SK-N-SH treated with all-trans-retinoic acid at 6 μM for 48 hours (cell line): ENCODE results near the gene DOP1A.
"Not testable (repeated sequence)": the region's sequence is repeated elsewhere in the genome, so short reads cannot be mapped to it uniquely, and the experiment has no call there.

Experiments
- ATAC-seq: fragments of 200-7000 bp; cut with Tn5 transposase; 3 replicates; pipeline ENCODE4 v1.9.1; 2020; ENCODE audit warnings: mild to moderate bottlenecking, moderate library complexity
- ARNTL ChIP-seq: fragments of 450-650 bp; formaldehyde crosslinking; IDR thresholded peaks from 2 replicates; pipeline ENCODE4 v1.5.0; 2020; ENCODE audit warnings: low read depth, mild to moderate bottlenecking, moderate library complexity, borderline replicate concordance
- ESRRG ChIP-seq: fragments of 250-450 bp; sonication (Bioruptor Pico); IDR thresholded peaks from 2 replicates; pipeline ENCODE4 v1.6.1; 2021; ENCODE audit warnings: mild to moderate bottlenecking
- GLIS3 ChIP-seq: fragments of 250-450 bp; sonication (Bioruptor Pico); IDR thresholded peaks from 2 replicates; pipeline ENCODE4 v1.5.0; 2020; ENCODE audit warnings: mild to moderate bottlenecking, moderate library complexity
- ISL1 ChIP-seq: fragments of 250-450 bp; sonication (Bioruptor Pico); IDR thresholded peaks from 2 replicates; pipeline ENCODE4 v2.1.2; 2022; ENCODE audit warnings: mild to moderate bottlenecking, moderate library complexity
- OSR1 ChIP-seq: fragments of 250-450 bp; sonication (Bioruptor Pico); IDR thresholded peaks from 2 replicates; pipeline ENCODE4 v1.8.0; 2022; ENCODE audit warnings: moderate library complexity, mild to moderate bottlenecking, inconsistent platforms
- PPARA ChIP-seq: fragments of 250-450 bp; sonication (Bioruptor Pico); IDR thresholded peaks from 2 replicates; pipeline ENCODE4 v1.5.0; 2020; ENCODE audit warnings: mild to moderate bottlenecking, borderline replicate concordance
- RARB ChIP-seq: fragments of 250-450 bp; sonication (Bioruptor Pico); IDR thresholded peaks from 2 replicates; pipeline ENCODE4 v1.8.0; 2021; ENCODE audit warnings: mild to moderate bottlenecking, moderate library complexity
- SNAI2 ChIP-seq: fragments of 250-450 bp; sonication (Bioruptor Pico); IDR thresholded peaks from 2 replicates; pipeline ENCODE4 v1.5.0; 2020; ENCODE audit warnings: mild to moderate bottlenecking, moderate library complexity
- TCF4 ChIP-seq: fragments of 250-450 bp; sonication (Bioruptor Pico); IDR thresholded peaks from 2 replicates; pipeline ENCODE4 v1.8.0; 2021; ENCODE audit warnings: mild to moderate bottlenecking, moderate library complexity, borderline replicate concordance
- TOX ChIP-seq: fragments of 250-450 bp; sonication (Bioruptor Pico); IDR thresholded peaks from 2 replicates; pipeline ENCODE4 v1.8.0; 2021; ENCODE audit warnings: mild to moderate bottlenecking, moderate library complexity, borderline replicate concordance
- ZC3H10 ChIP-seq: fragments of 250-450 bp; sonication (Bioruptor Pico); IDR thresholded peaks from 2 replicates; pipeline ENCODE4 v1.5.1; 2021; ENCODE audit warnings: mild to moderate bottlenecking, moderate library complexity
- ZFP30 ChIP-seq: fragments of 450-650 bp; formaldehyde crosslinking; IDR thresholded peaks from 2 replicates; pipeline ENCODE4 v1.5.0; 2022; ENCODE audit warnings: mild to moderate bottlenecking, moderate library complexity
- ZNF565 ChIP-seq: fragments of 450-650 bp; formaldehyde crosslinking; conservative IDR thresholded peaks from 2 replicates; pipeline ENCODE4 v1.5.0; 2020; ENCODE audit warnings: low read depth, mild to moderate bottlenecking, moderate library complexity
- ZNF70 ChIP-seq: fragments of 450-650 bp; formaldehyde crosslinking; IDR thresholded peaks from 2 replicates; pipeline ENCODE4 v1.5.0; 2020; ENCODE audit warnings: mild to moderate bottlenecking, moderate library complexity
- ZNF8 ChIP-seq: fragments of 450-650 bp; formaldehyde crosslinking; IDR thresholded peaks from 2 replicates; pipeline ENCODE4 v1.5.0; 2020; ENCODE audit warnings: mild to moderate bottlenecking, moderate library complexity
- TF ChIP-seq, protein P1 (sequence below): fragments of 250-450 bp; sonication (Bioruptor Pico); IDR thresholded peaks from 2 replicates; pipeline ENCODE4 v1.8.0; 2020; ENCODE audit warnings: mild to moderate bottlenecking, moderate library complexity, borderline replicate concordance
- TF ChIP-seq, protein P2 (sequence below): fragments of 250-450 bp; sonication (Bioruptor Pico); IDR thresholded peaks from 2 replicates; pipeline ENCODE4 v1.5.1; 2020; ENCODE audit warnings: low read depth, mild to moderate bottlenecking, moderate library complexity
- TF ChIP-seq, protein P3 (sequence below): fragments of 250-450 bp; sonication (Bioruptor Pico); IDR thresholded peaks from 2 replicates; pipeline ENCODE4 v1.5.0; 2020; ENCODE audit warnings: mild to moderate bottlenecking, moderate library complexity
- TF ChIP-seq, protein P4 (sequence below): fragments of 250-450 bp; sonication (Bioruptor Pico); IDR thresholded peaks from 2 replicates; pipeline ENCODE4 v1.5.1; 2021; ENCODE audit warnings: mild to moderate bottlenecking, moderate library complexity

The DOP1A gene

DNA sequence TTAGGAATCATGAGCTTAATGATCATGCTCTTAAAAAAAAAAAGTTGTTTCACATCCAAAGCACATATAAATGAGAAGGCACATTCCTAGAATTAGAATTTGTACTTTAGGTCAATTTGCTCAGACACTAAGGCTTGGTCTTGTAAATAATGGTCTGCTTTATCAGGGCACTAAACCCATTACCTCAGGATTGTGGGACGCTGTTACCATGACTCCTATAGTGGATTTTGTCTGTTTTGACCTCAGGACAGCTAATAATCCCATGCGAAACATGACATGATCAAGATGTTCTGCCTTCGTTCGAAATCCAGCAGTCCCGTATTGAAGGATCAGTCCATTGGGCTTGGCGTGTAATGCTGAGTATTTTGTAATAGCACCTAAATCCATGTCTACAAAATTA, 123.2 kb downstream of the DOP1A start:
- TF ChIP-seq RARB (CRISPR knock-in tag) (no peak), ISL1 (CRISPR knock-in tag) (no peak), SNAI2 (CRISPR knock-in tag) (no peak)
- TF ChIP-seq, protein P1, sequence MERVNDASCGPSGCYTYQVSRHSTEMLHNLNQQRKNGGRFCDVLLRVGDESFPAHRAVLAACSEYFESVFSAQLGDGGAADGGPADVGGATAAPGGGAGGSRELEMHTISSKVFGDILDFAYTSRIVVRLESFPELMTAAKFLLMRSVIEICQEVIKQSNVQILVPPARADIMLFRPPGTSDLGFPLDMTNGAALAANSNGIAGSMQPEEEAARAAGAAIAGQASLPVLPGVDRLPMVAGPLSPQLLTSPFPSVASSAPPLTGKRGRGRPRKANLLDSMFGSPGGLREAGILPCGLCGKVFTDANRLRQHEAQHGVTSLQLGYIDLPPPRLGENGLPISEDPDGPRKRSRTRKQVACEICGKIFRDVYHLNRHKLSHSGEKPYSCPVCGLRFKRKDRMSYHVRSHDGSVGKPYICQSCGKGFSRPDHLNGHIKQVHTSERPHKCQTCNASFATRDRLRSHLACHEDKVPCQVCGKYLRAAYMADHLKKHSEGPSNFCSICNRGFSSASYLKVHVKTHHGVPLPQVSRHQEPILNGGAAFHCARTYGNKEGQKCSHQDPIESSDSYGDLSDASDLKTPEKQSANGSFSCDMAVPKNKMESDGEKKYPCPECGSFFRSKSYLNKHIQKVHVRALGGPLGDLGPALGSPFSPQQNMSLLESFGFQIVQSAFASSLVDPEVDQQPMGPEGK (CRISPR knock-in tag): no peak
- TF ChIP-seq, all 23 proteins: peak for 0
- no peak for ATAC-seq

DNA sequence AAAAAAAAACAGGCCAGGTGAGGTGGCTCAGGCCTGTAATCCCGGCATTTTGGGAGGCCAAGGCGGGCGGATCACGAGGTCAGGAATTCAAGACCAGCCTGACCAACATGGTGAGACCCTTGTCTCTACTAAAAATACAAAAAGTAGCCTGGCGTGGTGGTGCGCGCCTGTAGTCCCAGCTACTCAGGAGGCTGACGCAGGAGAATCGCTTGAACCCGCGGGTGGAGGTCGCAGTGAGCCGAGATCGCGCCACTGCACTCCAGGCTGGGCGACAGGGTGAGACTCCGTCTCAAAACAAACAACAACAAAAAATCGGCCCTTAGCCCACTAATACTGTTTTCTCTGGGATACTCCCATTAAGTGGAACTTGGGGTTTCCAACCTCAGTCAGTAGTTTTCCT, 124.5 kb downstream of the DOP1A start:
- not testable (repeated sequence) for ATAC-seq

DNA sequence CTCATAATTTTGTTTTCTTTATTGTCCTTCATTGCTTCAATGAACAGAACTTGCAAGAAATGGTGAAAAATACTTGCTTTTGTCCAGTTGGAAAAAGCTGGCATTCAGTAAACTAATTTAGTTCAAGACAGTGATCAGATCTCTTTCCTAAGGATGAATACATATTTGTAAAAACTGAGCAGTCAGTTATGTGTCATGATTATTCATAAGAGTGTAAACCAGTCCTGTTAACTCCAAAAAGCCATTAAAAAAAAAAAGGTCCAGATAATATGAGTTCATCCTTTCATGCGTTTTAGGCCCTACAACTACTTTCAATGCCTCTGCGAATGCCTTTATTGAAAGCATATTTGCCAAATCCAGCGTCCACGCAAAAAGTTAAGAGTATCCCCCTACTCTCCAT, 125.0 kb downstream of the DOP1A start:
- ATAC-seq: peak; percentile 18

DNA sequence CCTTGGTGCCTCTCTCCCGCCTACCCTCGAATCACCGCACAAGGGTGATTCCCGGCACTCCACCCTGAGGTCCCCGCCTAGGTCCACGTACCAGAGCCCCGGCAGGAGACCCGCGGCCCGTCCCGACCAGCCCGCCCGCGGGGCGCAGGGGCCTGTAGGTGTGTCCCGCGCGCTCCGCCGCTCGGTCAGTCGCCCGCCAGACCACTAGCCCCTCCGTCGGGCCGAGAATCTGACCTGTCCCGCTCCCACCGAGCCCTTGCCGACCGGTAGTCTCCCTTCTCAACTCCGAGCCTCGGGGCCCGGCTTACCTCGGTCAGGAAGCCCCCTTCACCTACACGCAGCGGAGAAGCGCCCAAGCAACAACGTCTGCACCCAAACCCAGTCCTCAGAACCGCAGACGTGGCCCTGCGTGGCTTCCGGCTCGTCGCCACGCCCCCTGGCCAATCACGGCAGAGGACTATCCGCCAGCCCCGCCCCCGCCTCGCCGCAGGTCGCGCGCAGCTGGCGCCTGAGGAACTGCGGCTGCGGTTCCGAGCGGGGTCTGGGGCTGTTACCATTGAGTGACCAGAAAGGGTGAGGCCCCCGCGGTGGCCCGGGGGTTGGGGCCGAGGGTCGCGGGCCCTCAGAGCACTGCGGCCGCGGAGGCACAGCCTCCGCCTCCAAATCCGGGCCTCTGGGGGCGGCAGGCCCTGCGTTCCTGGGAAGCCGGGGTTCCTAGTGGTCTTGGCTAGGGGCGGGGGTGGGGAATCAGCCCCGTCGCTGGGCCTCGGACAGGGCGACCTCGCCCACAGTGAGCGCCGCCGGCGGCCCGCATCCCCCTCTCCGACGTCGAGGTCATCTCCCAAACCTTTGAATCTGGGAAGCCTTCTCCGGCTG, 125.6 kb downstream of the DOP1A start, which contains the start of the genes PGM3 and RWDD2A:
Gene PGM3, minus strand, starts transcription at position 395 of the 876 bp plus-strand sequence. CDS start 2,253 bp downstream, outside the sequence.
Gene RWDD2A, plus strand, starts transcription at position 487 of the 876 bp plus-strand sequence. CDS start 1,095 bp downstream, outside the sequence.
- ATAC-seq: peak; percentile 98
- TF ChIP-seq ZNF565 (CRISPR knock-in tag) (no peak), RARB (CRISPR knock-in tag) (no peak), ZC3H10 (CRISPR knock-in tag) (no peak), PPARA (CRISPR knock-in tag) (no peak), OSR1 (CRISPR knock-in tag) (no peak), GLIS3 (CRISPR knock-in tag) (no peak), ARNTL (CRISPR knock-in tag) (no peak), ZFP30 (no peak), ZNF8 (no peak), ZNF70 (CRISPR knock-in tag) (no peak), TOX (no peak), ESRRG (no peak)
- TF ChIP-seq, protein P2, sequence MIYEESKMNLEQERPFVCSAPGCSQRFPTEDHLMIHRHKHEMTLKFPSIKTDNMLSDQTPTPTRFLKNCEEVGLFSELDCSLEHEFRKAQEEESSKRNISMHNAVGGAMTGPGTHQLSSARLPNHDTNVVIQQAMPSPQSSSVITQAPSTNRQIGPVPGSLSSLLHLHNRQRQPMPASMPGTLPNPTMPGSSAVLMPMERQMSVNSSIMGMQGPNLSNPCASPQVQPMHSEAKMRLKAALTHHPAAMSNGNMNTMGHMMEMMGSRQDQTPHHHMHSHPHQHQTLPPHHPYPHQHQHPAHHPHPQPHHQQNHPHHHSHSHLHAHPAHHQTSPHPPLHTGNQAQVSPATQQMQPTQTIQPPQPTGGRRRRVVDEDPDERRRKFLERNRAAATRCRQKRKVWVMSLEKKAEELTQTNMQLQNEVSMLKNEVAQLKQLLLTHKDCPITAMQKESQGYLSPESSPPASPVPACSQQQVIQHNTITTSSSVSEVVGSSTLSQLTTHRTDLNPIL (CRISPR knock-in tag): no peak
- TF ChIP-seq, protein P1 (CRISPR knock-in tag): no peak
- TF ChIP-seq, protein P3, sequence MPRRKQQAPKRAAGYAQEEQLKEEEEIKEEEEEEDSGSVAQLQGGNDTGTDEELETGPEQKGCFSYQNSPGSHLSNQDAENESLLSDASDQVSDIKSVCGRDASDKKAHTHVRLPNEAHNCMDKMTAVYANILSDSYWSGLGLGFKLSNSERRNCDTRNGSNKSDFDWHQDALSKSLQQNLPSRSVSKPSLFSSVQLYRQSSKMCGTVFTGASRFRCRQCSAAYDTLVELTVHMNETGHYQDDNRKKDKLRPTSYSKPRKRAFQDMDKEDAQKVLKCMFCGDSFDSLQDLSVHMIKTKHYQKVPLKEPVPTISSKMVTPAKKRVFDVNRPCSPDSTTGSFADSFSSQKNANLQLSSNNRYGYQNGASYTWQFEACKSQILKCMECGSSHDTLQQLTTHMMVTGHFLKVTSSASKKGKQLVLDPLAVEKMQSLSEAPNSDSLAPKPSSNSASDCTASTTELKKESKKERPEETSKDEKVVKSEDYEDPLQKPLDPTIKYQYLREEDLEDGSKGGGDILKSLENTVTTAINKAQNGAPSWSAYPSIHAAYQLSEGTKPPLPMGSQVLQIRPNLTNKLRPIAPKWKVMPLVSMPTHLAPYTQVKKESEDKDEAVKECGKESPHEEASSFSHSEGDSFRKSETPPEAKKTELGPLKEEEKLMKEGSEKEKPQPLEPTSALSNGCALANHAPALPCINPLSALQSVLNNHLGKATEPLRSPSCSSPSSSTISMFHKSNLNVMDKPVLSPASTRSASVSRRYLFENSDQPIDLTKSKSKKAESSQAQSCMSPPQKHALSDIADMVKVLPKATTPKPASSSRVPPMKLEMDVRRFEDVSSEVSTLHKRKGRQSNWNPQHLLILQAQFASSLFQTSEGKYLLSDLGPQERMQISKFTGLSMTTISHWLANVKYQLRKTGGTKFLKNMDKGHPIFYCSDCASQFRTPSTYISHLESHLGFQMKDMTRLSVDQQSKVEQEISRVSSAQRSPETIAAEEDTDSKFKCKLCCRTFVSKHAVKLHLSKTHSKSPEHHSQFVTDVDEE: no peak
- TF ChIP-seq, protein P4, sequence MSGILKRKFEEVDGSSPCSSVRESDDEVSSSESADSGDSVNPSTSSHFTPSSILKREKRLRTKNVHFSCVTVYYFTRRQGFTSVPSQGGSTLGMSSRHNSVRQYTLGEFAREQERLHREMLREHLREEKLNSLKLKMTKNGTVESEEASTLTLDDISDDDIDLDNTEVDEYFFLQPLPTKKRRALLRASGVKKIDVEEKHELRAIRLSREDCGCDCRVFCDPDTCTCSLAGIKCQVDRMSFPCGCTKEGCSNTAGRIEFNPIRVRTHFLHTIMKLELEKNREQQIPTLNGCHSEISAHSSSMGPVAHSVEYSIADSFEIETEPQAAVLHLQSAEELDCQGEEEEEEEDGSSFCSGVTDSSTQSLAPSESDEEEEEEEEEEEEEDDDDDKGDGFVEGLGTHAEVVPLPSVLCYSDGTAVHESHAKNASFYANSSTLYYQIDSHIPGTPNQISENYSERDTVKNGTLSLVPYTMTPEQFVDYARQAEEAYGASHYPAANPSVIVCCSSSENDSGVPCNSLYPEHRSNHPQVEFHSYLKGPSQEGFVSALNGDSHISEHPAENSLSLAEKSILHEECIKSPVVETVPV (CRISPR knock-in tag): no peak

More for the DNA sequence above, 125.0 kb downstream of the DOP1A start:
- TF ChIP-seq GLIS3 (CRISPR knock-in tag): no peak
- TF ChIP-seq PPARA (CRISPR knock-in tag): no peak
- no peak for TF ChIP-seq RARB (CRISPR knock-in tag)
- TF ChIP-seq, protein P3: no peak
- no peak for TF ChIP-seq TCF4 (CRISPR knock-in tag)
